ENCODE measurements around the gene APBA2. TPM values are rescaled to one million over a fixed set of nuclear protein-coding genes. Genes with fewer than 3 reads are reported as not detected.

The APBA2 gene
- total RNA-seq, 4 donors from 2014 or later: 1.6 to 8.2 (median 2.5) TPM

DNA sequence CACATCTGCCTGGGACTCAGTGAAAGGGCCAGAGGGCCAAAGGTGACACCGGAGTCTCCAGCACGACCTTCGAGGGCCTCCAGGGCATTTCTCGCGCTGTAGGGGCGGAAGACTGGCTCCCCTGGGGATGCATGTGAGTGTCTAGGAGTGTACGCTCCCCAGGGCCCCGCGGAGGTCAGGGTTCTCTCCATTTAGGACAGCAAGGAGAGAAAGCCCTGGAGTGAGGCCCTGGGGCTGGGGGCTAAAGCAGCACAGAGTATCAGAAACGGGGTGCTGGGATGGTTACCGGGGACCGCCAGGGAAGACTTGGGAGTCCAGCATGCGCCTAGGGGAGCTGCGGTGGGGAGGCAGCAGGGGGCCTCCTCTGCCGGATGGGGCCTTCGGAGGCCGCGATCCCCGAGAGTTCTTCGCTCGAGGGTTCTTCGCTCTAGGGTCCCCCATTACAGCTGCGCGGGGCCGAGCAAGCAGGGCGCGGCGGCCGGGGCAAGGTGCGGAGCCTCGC, 595 bp upstream of the APBA2 start:
- Histone ChIP-seq H3K4me3 (peak overlapping the region in 3 of 4 donors; percentile 42 to 58 (median 48)), H3K27me3 (peaks cover 37% of the 10 kb centered on the region), H3K4me1 (peaks cover 0 to 12% (median 5%) of the 10 kb centered on the region in 4 donors), H3K27ac (no peak overlapping the region), H3K36me3 (no peaks in the 10 kb centered on the region), H3K9me3 (no peaks in the 10 kb centered on the region)
- in situ Hi-C loops (cut with MboI; ENCODE audit: low pct_ligation_motif_present in 1 of 4, low pct_unique_long_range_greater_than_20kb in 1 of 4, low sequenced_read_pairs in 3 of 4): no loop called here
- 37 to 69% methylated on average over 9 to 22 of the region's 31 CpGs for WGBS, 2 donors (ENCODE audit: low coverage in 1 of 2)
- DNase-seq: no peak
- TF ChIP-seq, protein P1, sequence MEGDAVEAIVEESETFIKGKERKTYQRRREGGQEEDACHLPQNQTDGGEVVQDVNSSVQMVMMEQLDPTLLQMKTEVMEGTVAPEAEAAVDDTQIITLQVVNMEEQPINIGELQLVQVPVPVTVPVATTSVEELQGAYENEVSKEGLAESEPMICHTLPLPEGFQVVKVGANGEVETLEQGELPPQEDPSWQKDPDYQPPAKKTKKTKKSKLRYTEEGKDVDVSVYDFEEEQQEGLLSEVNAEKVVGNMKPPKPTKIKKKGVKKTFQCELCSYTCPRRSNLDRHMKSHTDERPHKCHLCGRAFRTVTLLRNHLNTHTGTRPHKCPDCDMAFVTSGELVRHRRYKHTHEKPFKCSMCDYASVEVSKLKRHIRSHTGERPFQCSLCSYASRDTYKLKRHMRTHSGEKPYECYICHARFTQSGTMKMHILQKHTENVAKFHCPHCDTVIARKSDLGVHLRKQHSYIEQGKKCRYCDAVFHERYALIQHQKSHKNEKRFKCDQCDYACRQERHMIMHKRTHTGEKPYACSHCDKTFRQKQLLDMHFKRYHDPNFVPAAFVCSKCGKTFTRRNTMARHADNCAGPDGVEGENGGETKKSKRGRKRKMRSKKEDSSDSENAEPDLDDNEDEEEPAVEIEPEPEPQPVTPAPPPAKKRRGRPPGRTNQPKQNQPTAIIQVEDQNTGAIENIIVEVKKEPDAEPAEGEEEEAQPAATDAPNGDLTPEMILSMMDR (IDR thresholded peaks at IDR 0.05): no peak
- TF ChIP-seq POLR2AphosphoS5 (IDR thresholded peaks at IDR 0.05): no peak
- intact Hi-C loops (cut with DNase I; ENCODE audit: low total_unique reads): no loop called here

DNA sequence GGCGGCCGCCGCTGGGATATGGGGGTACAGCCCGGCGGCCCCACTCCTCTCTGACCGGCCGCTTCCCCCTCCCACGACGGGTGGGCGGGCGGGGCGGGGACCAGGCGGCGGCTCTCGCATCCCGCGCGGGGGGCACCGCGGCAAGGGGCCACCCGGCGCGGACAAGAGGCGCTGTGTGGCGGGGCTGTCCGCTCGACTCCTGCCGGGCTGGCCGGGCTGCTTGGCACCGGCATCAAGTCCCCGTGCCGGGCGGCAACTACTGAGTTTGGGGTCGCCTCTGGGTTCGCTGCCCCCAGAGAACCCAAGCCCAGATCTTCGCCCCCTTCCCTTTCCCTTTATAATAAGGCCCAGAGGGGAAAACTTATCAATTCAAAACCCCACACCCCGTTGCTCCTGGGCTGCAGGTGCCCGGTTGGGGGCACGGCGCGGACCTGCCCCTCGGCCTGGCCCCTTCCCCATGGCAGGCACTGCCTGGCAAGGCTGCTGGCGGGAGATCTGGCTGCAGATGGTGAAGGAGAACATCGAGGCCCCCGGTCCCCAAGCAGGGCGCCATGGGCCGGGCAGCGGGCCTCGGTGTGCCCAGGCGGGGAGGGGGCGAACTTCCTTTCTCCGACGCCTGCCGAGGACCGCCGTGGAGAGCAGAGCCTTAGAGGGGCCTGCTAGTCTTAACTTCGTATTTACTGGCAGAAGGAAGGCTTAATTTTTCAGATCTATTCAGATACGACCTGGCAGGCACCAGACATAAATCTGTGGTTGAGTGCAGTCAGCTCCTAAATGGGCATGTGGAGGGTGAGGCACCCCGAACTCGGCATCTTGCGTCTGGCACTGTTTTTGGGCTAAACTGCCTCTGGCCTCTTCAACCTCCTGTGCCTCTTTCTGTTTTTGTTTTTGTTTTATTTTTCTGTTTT, 911 bp downstream of the APBA2 start:
- no peaks in the 10 kb centered on the region for H3K9me3 ChIP-seq
- no peak for DNase-seq
- intact Hi-C loops (cut with DNase I; ENCODE audit: low total_unique reads): no loop called here
- TF ChIP-seq POLR2AphosphoS5 (IDR thresholded peaks at IDR 0.05): no peak
- no peak for TF ChIP-seq POLR2A (IDR thresholded peaks at IDR 0.05)
- TF ChIP-seq EP300 (IDR thresholded peaks at IDR 0.05; ENCODE audit: low read depth): no peak
- TF ChIP-seq, protein P1 (IDR thresholded peaks at IDR 0.05): no peak
- H3K36me3 ChIP-seq: no peaks in the 10 kb centered on the region
- H3K4me1 ChIP-seq: peaks cover 0 to 12% (median 5%) of the 10 kb centered on the region in 4 donors
- peaks cover 37% of the 10 kb centered on the region for H3K27me3 ChIP-seq
- WGBS, 2 donors (ENCODE audit: low coverage in 1 of 2): 38 to 43% methylated on average over 4 to 37 of the region's 61 CpGs
- in situ Hi-C loops (cut with MboI; ENCODE audit: low pct_ligation_motif_present in 1 of 4, low pct_unique_long_range_greater_than_20kb in 1 of 4, low sequenced_read_pairs in 3 of 4): no loop called here
- H3K27ac ChIP-seq: peak overlapping the region in 1 of 4 donors; percentile 17
- H3K4me3 ChIP-seq: peak overlapping the region in 3 of 4 donors; percentile 42 to 58 (median 48)

DNA sequence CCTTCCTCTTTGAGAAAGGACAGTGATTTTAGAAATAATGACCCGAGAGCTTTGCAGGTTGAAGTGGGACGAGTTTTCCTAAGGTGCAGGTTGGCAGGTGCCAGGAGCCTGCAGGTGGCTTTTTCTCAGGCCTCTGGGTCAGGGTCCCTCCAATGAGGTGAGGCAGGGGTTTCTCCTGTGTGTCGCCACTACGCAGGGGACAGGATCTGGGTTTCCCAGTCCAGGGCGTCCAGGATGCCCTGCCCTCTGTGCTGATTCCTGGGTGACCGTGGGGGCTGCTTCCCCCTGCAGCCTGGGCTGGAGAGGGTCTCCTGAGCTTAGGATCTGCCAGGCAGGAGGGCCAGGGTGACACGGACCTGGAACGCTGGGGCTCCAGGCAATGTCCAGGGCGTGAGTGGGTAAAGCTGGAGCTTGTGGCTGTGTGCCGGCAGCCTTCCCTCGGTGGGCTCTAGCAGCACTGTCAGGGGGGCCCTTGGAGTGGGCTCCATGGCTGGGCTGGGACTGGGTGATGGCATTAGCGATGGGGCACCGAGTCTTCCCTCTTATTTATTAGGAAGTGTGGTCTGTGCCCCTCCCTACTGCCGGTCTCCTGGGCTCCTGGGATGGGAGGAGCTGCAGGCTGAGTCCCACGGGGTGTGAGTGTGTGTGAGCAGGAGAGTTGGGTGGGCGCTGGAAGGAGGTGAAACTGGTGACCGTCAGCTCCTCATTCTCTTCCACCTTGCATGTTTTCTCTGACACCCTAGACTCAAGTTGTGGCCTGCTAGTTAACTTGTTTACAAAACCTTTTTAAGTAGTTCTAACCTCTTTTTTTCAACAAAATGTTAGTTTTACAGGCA, 1.8 kb downstream of the APBA2 start:
- no peak overlapping the region for H3K27ac ChIP-seq
- H3K27me3 ChIP-seq: peaks cover 37% of the 10 kb centered on the region
- no peak for DNase-seq
- H3K36me3 ChIP-seq: no peaks in the 10 kb centered on the region
- intact Hi-C loops (cut with DNase I; ENCODE audit: low total_unique reads) (no loop called here), in situ Hi-C loops (cut with MboI; ENCODE audit: low pct_ligation_motif_present in 1 of 4, low pct_unique_long_range_greater_than_20kb in 1 of 4, low sequenced_read_pairs in 3 of 4) (no loop called here)
- 77 to 78% methylated on average over 3 to 17 of the region's 17 CpGs for whole genome bisulfite sequencing, 2 donors (ENCODE audit: low coverage in 1 of 2)
- no peaks in the 10 kb centered on the region for H3K9me3 ChIP-seq
- H3K4me1 ChIP-seq: peaks cover 0 to 12% (median 5%) of the 10 kb centered on the region in 4 donors
- TF ChIP-seq EP300 (IDR thresholded peaks at IDR 0.05; ENCODE audit: low read depth): no peak
- TF ChIP-seq, protein P1 (IDR thresholded peaks at IDR 0.05): no peak
- no peak for TF ChIP-seq POLR2A (IDR thresholded peaks at IDR 0.05)
- TF ChIP-seq POLR2AphosphoS5 (IDR thresholded peaks at IDR 0.05): no peak
- peak overlapping the region in 1 of 4 donors; percentile 58 for H3K4me3 ChIP-seq

Measured in transverse colon (tissue), 4 donors.